ENCODE results near the gene CD300E.
A peak's percentile ranks its signal among the peaks of the same experiment; 100 is the strongest.

DNA sequence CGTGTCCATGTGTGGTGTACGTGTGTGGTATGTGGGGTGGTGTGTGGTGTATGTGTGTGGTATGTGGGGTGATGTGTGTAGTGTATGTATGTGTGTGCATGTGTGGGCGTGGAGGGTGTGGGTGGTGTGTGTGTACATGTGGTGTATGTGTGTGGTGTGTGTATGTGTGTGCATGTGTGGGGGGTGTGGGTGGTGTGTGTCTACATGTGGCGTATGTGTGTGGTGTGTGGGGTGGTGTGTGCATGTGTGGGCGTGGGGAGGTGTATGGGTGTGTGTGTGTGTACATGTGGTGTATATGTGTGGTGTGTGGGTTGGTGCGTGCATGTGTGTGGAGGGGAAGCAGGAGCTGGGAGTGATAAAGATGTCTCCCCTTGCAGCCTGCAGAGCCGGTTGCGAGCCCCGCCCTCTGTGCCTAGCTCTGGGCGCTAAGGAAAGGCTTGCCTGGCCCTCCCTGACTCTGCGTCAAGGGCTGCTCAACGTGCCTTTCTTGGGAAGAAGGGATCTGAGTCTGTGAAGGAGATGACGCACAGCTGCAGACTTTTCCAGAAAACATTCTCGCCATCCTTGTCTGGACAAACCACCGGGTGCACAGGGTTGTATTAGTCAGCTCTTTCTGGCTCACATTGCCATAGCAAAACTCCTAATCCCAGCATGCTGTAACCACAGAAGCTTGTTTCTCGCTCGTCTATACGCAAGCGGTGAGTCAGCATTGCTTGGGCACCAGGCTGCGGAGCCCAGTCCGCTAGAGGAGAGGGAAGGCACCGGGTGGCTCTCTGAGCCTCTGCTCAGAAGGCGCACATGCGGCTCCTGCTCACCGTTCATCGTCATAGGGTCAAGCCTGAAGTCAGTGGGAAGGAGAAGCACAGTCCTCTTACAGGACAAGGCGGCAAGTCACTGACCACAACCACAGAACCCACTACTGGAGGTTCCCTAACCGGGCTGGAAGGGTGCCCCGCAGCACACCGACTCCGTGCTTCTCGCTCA is 54.2 kb downstream of the CD300E start:
- TF ChIP-seq, protein P1, sequence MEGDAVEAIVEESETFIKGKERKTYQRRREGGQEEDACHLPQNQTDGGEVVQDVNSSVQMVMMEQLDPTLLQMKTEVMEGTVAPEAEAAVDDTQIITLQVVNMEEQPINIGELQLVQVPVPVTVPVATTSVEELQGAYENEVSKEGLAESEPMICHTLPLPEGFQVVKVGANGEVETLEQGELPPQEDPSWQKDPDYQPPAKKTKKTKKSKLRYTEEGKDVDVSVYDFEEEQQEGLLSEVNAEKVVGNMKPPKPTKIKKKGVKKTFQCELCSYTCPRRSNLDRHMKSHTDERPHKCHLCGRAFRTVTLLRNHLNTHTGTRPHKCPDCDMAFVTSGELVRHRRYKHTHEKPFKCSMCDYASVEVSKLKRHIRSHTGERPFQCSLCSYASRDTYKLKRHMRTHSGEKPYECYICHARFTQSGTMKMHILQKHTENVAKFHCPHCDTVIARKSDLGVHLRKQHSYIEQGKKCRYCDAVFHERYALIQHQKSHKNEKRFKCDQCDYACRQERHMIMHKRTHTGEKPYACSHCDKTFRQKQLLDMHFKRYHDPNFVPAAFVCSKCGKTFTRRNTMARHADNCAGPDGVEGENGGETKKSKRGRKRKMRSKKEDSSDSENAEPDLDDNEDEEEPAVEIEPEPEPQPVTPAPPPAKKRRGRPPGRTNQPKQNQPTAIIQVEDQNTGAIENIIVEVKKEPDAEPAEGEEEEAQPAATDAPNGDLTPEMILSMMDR (IDR thresholded peaks at IDR 0.05), result no peak
- TF ChIP-seq POLR2A (IDR thresholded peaks at IDR 0.05), result peak in 3 of 4 donors; percentile 45 to 90 (median 60)
